ENCODE measurements around the gene SORT1.
"Not testable (repeated sequence)": the region's sequence is repeated elsewhere in the genome, so short reads cannot be mapped to it uniquely, and the experiment has no call there.

DNA sequence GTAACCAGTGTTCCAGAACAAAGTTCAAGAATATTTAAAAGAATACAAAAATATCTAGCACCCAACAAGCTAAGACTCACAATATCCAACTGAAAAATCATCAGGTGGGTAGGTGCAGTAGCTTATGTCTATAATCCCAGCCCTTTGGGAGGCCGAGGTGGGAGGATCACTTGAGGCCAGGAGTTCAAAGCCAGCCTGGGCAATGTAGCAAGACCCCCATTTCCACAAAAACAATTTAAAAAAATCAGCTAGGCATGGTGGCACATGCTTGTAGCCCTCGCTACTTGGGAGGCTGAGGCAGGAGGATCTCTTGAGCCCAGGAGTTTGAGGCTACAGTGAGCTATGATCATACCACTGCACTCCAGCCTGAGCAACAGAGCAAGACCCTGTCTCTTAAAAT is 24.0 kb downstream of the SORT1 start:
- TF ChIP-seq, protein P1, sequence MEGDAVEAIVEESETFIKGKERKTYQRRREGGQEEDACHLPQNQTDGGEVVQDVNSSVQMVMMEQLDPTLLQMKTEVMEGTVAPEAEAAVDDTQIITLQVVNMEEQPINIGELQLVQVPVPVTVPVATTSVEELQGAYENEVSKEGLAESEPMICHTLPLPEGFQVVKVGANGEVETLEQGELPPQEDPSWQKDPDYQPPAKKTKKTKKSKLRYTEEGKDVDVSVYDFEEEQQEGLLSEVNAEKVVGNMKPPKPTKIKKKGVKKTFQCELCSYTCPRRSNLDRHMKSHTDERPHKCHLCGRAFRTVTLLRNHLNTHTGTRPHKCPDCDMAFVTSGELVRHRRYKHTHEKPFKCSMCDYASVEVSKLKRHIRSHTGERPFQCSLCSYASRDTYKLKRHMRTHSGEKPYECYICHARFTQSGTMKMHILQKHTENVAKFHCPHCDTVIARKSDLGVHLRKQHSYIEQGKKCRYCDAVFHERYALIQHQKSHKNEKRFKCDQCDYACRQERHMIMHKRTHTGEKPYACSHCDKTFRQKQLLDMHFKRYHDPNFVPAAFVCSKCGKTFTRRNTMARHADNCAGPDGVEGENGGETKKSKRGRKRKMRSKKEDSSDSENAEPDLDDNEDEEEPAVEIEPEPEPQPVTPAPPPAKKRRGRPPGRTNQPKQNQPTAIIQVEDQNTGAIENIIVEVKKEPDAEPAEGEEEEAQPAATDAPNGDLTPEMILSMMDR (IDR thresholded peaks at IDR 0.05) = not testable (repeated sequence)
- not testable (repeated sequence) for TF ChIP-seq POLR2A (IDR thresholded peaks at IDR 0.05)
